Left lobe of liver (tissue), 2 donors: ENCODE measurements around the gene FOXC2. TPM values are rescaled to one million over a fixed set of nuclear protein-coding genes. Genes with fewer than 3 reads are reported as not detected.
"Not testable (repeated sequence)": the region's sequence is repeated elsewhere in the genome, so short reads cannot be mapped to it uniquely, and the experiment has no call there.

Experiments
- ATAC-seq: fragments of 200-7000 bp; cut with Tn5 transposase; one replicate; pipeline ENCODE4 v1.9.1; 2020; ENCODE audit warnings: mild to moderate bottlenecking, moderate library complexity
- DNase-seq: peaks from one replicate; pipeline ENCODE4 v3.0.0-alpha.2; 2020; ENCODE audit warnings: low spot score
- total RNA-seq: library from RNA; stranded (reverse); gene quantifications from one replicate; pipeline ENCODE4 v1.2.1, GENCODE V29; 2021
- donor health status: DM: no; HTN: no; CAD: no; lungs with moderate emphysema.
- donor health status: DM: no; HTN: yes; CAD: no.

Gene FOXC2
- total RNA-seq, 1 donor from 2014 or later, result 0.13 TPM

DNA sequence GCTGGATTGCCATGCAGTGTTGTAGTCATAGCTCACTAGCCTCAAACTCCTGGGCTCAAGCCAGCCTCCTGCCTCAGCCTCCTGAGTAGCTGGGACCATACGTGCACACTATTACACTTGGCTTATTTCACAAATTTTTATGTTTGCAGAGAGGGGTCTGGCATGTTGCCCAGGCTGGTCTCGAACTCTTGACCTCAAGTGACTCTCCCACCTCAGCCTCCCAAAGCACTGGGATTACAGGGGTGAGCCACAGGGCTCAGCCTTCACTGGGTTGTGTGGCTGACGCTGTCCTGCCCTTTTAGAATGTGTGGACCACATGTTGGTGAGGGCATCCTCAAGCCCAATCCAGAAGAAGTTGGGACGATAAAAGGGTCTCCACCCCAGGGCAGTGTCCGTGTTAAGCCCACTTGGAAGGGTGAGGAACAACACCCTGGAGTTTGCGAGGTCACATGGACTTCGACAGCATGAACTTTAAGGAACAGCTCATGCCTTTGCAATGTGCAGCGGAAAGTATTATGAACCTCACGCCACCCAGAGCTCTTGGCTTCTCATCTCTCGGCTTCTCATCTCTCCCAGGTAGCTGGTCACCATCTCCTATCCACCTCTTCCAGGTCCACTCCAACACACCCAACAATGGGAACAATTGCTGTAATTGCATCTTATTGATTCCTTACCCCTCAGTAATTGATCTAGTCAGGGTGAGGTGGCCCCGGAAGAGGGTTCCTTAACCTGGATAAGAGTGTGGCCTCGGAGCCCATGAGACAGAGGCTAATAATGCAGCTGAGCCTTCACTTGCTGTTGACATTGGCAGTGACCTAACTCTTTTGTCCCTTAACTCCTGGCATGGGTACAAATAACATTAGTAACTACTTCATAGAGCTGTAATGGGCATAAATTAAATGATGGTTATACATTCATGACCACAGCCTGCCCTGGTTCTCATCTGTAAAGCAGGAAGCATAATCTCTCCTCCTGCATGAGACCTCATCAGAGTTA, 18.4 kb downstream of the FOXC2 start:
- DNase-seq (no peak), ATAC-seq (no peak)

DNA sequence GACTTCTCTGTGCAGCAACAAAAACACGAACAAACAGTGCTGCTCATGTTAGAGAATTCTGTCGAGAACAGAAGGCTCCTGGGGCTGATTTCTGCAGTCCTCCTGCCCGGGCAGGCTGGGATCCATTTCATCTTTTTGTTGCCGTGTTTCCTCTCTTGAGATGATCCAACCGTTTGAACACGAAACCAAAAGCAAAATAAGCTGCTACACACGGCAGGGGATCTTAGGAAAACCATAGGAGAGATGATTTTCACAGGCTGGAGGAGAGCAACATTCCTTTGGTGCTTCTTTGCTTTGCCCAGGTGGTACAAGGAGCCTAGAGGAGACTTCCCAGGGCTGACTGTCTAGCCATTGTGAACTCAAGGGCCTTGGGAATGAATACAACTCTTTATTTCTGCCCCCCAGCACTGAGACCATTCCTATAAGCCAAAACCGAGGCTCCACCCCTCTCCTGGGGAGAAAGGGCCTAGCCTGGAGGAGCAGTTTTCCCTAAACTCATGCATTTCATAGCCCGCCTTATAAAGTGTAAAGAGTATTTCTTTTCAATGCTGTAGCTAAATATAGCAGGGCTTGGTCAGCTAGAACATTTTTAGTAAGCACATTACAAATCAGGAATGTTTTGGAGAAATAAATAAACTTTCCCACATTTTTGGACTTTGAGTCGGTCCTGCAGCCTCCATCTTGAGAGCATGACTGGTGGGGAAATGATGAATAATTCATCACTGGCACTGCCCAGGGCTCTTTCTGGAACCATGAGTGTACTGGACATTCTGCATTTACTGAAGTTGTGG, 19.4 kb downstream of the FOXC2 start:
- DNase-seq, result no peak
- no peak for ATAC-seq

DNA sequence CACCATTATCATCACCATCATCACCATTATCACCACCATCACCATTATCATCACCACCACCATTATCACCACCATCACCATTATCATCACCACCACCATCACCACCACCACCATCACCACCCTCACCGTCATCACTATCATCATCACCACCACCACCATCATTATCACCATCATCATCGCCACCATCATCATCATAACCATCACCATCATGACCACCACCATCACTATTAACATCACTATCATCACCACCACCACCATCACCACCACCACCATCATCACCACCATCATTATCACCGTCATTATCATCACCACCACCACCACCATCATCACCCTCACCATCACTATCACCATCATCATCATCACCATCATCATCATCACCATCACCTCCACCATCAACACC, 20.9 kb downstream of the FOXC2 start:
- ATAC-seq (no peak), DNase-seq (no peak)

DNA sequence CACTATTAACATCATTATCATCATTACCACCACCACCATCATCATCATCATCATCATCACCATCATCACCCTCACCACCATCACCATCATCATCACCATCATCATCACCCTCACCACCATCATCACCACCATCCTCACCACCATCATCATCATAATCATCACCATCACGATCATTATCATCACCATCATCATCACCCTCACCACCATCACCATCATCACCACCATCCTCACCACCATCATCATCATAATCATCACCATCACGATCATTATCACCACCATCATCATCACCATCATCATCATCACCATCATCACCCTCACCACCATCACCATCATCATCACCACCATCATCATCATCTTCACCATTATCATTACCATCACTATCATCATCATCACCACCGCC, 21.3 kb downstream of the FOXC2 start:
- not testable (repeated sequence) for ATAC-seq, DNase-seq

DNA sequence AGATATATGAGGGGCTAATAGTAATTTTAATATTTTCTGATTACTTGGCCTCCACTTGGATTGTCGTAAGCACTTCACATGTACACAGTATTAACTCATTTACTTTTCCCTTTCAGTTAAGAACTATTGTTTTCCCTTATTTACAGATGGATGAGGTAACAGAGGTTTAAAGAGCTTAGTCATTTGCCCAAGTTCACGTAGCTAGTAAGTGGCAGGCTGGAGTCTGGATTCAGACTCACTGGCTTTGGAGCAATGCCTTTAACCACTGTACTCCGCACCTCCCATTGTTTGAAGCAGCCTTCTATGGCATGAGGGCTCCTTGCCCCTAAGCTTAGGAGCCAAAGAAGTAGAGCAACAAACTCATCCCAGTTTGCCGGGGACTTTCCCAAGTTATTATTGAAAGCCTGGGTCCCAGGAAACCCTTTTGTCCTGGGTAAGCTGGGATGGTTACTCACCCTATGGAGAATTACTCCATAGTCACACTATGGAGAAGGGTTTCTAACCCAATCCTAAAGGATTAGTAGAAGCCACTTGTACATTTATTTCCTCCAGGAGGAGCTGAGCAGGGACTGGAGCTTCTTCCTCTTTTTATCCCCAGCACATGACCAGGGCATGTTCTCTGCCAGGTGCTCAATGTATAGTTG, 24.0 kb downstream of the FOXC2 start:
- DNase-seq (no peak), ATAC-seq (no peak)

DNA sequence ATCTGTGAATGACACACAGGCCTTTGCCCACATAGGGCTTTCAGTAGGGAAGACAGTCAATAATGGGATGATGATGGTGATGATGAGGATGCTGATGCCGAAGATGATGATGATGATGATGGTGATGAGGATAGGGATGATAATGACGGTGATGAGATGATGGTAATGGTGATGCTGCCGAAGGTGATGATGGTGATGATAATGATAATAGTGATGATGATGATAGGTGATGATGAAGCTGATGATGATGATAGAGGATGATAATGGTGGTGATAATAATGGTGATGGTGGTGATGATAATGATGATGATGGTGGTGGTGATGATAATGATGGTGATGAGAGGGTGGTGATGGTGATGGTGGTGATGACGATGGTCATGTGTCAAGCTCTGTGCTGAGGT, 24.6 kb downstream of the FOXC2 start:
- ATAC-seq (no peak), DNase-seq (no peak)

DNA sequence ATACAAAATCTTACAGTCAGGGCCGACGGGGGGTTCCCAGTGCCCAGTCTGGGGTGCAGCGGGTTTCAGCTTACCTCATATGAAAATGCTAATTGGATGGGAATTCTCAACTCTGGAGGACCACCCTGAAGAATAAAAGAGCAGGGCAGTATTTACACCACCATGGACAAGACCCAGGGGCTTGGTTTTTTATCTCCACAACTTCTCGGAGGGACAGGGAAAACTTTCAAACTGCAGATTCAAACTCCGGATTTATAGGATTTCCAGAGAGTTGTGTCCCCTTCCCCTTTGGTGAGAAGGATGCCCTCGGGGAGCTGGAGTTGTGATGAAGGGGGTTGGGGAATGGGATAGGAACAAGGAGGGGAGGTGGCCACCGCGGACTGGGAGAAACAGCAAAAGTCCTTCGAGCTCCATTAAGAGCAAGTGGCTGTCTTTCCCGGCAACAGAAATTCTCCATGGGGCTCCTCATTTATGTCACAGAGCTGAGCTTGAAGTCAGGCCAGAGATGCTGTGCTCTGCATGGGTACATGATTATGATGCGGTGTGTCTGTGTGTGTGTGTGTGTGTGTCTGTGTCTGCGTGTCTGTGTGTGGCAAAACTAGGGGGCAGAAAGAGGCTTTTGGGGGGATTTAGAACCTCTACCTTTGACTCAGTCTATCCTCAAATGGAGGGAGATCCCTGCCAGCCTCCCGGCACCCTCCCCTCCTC, 27.4 kb downstream of the FOXC2 start:
- DNase-seq (no peak), ATAC-seq (no peak)

DNA sequence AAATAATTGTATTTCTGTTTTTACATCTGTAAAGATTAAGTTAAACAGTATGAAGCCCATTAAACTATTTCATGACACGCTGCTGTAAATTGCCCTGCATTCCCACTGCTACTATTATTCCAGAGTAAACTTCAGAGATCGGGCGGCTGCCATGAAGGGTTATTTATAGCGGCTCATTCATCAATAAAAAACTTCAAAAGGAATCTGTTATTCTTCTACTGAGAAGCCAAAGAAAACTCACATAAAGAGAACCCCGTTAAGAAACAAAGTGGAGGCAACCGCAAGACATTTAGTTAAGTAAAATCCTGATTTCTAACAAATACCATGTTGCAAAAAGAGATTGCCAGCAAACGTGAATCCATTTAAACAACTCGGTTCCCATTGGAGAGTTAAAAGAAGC, 28.1 kb downstream of the FOXC2 start:
- no peak for ATAC-seq
- no peak for DNase-seq

DNA sequence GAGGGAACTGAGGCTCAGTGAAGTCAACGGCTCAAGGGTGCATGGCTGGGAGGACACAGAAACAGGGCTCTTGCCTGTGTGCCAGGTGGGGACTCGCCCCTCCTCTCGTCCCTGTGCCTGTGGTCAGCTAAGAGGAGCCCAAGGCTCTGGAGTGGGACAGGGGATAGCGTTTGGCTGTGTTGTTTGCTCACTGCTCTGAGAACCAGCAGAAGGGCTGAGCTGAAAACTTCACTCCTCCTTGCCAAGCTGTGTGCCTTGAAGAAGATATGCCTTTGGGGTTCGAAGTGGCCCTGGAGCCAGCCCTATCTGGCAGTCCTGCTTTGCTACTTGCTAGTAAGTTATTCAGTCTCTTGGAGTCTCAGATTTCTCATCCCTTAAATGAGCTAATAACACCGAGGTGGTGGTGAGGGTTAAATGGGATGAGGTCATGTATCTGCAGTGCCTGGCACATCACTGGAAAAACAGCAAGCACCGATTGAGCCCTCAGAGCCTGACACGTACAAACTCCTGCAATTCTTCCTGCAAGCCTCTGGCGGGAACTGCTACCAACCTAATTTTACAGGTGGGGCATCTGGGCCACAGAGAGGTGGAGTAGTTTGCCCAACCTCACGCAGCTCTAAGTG, 29.5 kb downstream of the FOXC2 start:
- DNase-seq (no peak), ATAC-seq (no peak)

DNA sequence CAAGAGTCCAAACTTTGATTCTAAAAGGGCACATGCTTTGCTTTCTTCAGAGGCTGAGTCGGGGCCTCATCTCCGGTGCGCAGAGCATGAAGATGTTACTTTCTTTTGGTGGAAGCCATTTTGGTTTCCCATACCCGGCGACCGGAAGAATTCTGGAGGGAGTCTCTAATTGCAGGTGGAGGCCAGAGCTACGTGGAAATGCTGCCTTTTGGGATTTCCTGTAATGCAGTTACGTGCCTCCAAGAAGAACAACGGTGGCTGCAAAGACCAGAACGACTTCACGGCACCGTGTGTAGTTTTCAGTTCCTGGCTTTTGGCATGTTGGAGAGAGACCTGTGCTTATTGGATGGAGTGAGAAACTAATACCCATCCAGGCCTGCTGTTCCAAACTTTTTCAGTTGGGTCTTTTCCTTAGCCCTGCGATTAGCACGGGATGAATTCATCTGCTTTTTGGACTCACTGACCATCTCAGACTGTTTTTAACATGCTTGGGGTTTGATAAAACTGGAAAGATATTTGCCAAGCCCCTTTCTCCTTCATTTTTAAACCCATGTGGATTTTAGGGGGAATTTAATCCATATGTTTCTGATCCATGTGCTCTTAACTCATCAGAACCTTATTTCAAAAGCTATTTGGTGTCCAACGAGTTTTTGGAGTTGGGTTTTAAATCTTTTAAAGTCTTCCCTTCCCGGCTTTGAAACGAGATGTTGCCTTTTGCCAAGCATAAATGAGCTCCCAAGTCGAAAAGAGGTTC, 30.7 kb downstream of the FOXC2 start:
- ATAC-seq, result no peak
- no peak for DNase-seq

DNA sequence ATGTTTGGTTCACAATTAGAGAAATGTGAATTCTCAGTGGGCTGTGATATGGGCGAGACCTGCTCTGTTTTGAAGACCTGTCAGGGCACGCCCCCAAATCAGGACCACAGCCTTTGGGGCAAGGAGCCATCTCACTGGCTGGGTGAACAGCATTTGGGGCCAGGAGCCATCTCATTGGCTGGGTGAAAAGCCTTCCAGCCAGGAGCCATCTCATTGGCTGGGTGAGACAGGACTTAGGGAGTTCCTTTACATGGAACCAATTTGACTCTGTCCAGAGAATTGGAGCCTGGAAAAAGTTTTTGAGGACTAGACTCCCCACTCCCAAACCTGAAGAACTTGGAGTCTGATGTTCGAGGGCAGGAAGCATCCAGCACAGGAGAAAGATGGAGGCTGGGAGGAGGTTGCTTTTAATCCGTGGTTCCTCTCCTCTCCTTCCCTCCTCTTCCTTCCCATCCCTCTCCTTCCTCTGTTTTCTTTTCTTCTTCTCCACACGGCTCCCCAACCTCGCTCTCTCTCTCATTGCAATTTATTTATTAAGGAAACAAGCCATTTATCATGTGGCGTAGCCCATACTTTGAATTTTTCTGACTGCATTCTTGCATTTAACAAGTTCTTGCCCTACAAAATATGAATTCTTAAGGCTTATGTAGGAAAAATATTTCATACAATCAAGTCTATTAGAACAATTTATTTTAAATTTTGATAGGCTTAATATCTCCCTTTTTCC, 31.4 kb downstream of the FOXC2 start:
- no peak for DNase-seq
- no peak for ATAC-seq

DNA sequence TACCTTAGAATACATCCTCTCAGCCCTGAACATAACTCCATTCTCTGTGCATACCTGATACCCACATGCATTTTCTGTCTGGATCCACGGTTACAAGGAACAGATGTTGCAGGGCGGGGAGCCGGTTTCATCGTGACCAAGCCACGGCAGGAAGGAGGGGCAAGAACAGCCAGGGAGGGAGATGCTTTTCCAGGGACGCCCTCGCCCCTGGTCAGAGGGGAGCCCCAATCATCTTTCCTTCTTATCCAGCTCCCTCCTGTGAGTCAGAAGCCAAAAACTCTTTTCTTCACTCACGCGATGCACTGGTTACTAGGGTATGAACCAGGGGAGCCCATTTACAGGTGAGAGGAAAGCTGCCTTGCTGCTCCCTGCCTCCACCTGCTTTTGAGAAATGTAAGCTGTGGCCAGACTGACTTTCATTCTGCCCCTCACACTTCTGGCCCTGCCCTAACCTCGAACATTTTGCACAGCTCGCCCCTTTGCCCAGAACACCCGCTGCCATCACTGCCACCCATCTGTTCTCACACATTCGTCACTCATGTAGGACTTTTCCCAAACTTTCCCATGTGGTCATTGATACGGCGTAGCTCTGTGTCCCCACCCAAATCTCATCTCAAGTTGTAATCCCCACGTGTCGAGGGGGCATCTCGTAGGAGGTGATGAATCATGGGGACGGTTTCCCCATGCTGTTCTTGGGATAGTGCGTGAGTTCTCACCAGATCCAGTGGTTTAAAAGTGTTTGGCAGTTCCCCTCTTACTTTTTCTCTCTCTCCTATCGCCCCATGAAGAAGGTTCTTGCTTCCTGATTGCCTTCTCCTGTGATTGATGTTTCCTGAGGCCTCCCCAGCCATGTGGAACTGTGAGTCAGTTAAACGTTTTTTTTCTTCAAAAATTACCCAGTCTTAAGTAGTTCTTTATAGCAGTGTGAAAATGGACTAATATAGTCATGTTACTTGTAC, 32.3 kb downstream of the FOXC2 start:
- DNase-seq (no peak), ATAC-seq (no peak)

DNA sequence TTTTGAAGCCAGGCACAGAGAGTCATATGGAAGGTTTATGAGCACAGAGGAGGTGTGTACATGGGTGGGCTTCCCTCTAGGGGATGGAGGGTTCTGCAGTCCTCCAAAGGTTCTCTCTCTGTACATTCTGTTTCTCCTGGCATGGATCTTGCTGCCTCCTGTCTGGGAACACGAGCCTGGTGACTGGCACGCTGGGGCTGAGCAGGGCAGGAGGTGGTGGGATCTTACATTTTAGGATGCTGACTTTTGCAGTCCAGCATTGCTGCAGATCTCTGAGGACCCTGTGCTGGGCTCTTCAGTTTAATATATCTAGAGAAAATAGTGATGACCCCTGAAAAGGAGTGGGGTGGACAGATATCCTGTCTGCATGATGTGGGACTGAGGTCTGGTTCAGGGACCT, 34.7 kb downstream of the FOXC2 start:
- ATAC-seq, result no peak

DNA sequence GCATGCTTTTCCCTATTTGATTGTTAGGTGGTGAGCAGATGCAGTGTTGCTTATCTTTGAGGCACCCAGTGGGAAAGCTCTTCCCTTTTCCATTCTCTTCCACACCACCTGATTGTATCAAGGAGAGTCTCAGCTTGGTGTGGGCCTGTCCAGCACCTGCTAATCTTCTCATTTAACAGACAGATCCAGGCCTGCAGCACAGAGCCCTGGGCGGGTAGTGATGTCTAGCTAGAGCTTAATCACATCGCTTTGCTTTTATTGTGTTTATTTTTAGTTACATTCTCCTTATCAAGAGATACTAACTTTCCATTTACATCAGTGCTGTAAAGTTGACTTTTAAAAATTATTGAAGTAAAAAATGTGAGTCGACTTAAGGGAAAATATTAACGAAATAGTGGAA, 35.9 kb downstream of the FOXC2 start:
- DNase-seq, result no peak
- ATAC-seq, result no peak

More for the DNA sequence above, 34.7 kb downstream of the FOXC2 start:
- no peak for DNase-seq

DNA sequence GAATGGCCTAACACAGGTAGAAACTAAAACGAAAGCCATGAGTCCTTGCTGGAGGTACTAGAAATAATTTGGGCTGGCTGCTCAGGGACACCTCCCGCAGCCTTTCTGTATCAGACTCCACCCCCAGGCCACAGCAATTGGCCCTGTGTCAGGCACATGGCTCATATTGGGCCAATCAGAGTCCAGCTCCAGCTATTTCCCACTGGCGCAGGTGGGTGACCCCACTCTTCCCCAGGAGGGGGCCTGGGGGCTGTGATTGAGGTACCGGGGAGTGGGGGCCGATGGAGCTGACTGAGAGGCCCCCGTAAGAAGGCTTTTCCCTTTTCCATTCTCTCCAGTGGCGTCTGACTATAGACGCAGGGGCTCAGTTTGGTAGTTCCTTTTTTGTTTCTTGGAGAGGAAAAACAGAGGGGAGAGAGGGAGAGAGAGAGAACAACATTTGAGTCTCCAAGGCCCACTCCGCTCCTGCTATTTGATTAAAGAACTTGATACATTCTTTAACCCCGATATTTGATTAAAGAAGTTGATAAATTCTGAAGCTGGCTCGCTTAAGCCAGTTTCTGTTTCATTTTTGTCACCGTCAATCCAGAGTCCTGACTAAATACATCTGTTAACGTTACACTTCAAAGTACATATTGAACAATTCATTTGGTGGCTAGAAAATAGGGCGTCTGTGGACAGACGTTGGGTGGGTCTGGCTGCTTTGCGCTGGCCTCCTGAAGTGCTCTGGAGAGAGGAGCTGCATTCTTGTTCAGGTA, 38.0 kb downstream of the FOXC2 start:
- ATAC-seq, result peak; percentile 23
- no peak for DNase-seq

DNA sequence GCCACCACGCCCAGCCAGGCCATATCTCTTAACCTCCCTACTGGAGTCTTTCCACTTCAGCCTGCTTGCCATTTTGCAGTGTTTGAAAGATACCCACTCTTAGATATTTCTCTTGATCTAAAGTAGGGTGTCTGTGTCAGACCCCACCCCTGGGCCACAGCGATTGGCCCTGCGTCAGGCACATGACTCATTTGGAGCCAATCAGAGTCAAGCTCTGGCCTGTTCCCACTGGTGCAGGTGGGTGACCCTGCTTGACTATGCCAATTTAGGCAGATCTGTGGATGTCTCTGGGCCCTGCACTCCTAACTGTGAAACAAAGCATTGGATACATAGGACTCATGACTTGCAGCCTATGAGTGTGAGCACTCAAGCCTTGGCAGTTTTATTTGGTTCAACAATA, 39.3 kb downstream of the FOXC2 start:
- DNase-seq, result no peak
- ATAC-seq, result no peak

DNA sequence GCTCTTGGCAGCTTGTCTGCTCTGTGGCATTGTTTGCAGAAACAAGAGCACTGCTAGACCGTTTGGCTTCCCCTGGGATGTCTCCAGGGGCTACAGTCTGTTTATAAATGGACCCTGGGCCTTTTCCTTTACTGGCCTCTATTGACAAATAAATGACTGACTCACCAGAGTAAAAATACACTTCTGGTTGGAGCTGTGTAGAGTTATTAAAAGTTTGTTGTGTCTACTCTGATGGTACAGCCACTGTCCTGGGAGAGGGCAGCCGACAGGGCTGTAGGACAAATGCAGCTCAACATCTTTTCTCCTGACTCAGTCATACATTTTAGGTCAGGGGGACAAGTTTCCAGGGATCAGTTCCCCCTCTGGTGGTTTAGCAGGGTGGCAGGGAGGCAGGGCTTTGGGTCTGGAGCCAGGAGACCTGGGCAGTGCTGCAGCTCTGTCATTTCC, 41.7 kb downstream of the FOXC2 start:
- no peak for DNase-seq
- no peak for ATAC-seq
